GM23338 (cell line): ENCODE results near the gene HNRNPR. TPM values are rescaled to one million over a fixed set of nuclear protein-coding genes. Genes with fewer than 3 reads are reported as not detected.

Source experiments
- ATAC-seq: fragments of 200-7000 bp; cut with Tn5 transposase; 3 replicates; pipeline ENCODE4 v1.9.1; 2020
- DNase-seq: peaks from one replicate; pipeline ENCODE4 v3.0.0-alpha.2; 2015; ENCODE audit warnings: low spot score
- H2AFZ ChIP-seq: fragments of 200-600 bp; sonication (generic); 2 replicates; pipeline ENCODE4 v1.8.0; 2016; ENCODE audit warnings: antibody characterized with exemption, mild to moderate bottlenecking, moderate library complexity
- H3F3A ChIP-seq: fragments of 200-600 bp; sonication (generic); replicated peaks from 2 replicates; pipeline ENCODE4 v1.8.0; 2017; ENCODE audit warnings: antibody characterized with exemption, mixed run types, low read depth
- H3K27ac ChIP-seq: fragments of 200-600 bp; sonication (generic); 2 replicates; pipeline ENCODE4 v1.6.1; 2016; ENCODE audit warnings: low read depth
- H3K27me3 ChIP-seq: fragments of 200-600 bp; sonication (generic); 2 replicates; pipeline ENCODE4 v1.8.0; 2016; ENCODE audit warnings: mild to moderate bottlenecking, mixed run types, moderate library complexity; ENCODE audit not compliant: insufficient read depth
- H3K36me3 ChIP-seq: fragments of 200-600 bp; sonication (generic); 2 replicates; pipeline ENCODE4 v1.8.0; 2016; ENCODE audit warnings: mild to moderate bottlenecking; ENCODE audit not compliant: insufficient read depth
- H3K4me1 ChIP-seq: fragments of 200-600 bp; sonication (generic); 2 replicates; pipeline ENCODE4 v1.8.0; 2016; ENCODE audit warnings: mild to moderate bottlenecking, moderate library complexity; ENCODE audit not compliant: insufficient read depth
- H3K4me2 ChIP-seq: fragments of 200-600 bp; sonication (generic); 2 replicates; pipeline ENCODE4 v1.7.1; 2017; ENCODE audit warnings: mixed run types
- H3K4me3 ChIP-seq: fragments of 200-600 bp; sonication (generic); 2 replicates; pipeline ENCODE4 v1.6.1; 2016; ENCODE audit warnings: mixed run types
- H3K79me2 ChIP-seq: fragments of 200-600 bp; sonication (generic); replicated peaks from 2 replicates; pipeline ENCODE4 v1.8.0; 2017; ENCODE audit warnings: mild to moderate bottlenecking; ENCODE audit not compliant: insufficient read depth
- H3K9me2 ChIP-seq: fragments of 200-600 bp; sonication (generic); 2 replicates; pipeline ENCODE4 v1.8.0; 2017; ENCODE audit not compliant: insufficient read depth
- H4K20me1 ChIP-seq: fragments of 200-600 bp; sonication (generic); replicated peaks from 2 replicates; pipeline ENCODE4 v1.8.0; 2017; ENCODE audit warnings: mild to moderate bottlenecking; ENCODE audit not compliant: insufficient read depth
- H3K27ac Mint-ChIP-seq: 2 replicates; pipeline ENCODE4 v1.8.0; 2020; ENCODE audit warnings: inconsistent platforms, mild to moderate bottlenecking, moderate library complexity, mixed read lengths
- H3K27me3 Mint-ChIP-seq: 3 replicates; pipeline ENCODE4 v1.8.0; 2022; ENCODE audit warnings: low read depth, mild to moderate bottlenecking, moderate library complexity, mixed read lengths, inconsistent platforms; ENCODE audit not compliant: insufficient read depth, poor library complexity
- H3K36me3 Mint-ChIP-seq: 3 replicates; pipeline ENCODE4 v1.8.0; 2021; ENCODE audit warnings: low read depth, mild to moderate bottlenecking, inconsistent platforms, moderate library complexity, mixed read lengths
- H3K4me1 Mint-ChIP-seq: 3 replicates; pipeline ENCODE4 v1.8.0; 2020; ENCODE audit warnings: mild to moderate bottlenecking, inconsistent platforms, mixed read lengths
- H3K4me3 Mint-ChIP-seq: 3 replicates; pipeline ENCODE4 v1.8.0; 2021; ENCODE audit warnings: moderate library complexity, mild to moderate bottlenecking, inconsistent platforms, mixed read lengths
- H3K9me3 Mint-ChIP-seq: 3 replicates; pipeline ENCODE4 v1.8.0; 2020; ENCODE audit warnings: moderate library complexity, mild to moderate bottlenecking, inconsistent platforms, mixed read lengths
- EZH2 ChIP-seq: fragments of 200-600 bp; sonication (generic); IDR thresholded peaks from one replicate; pipeline ENCODE4 v1.8.0; 2017; ENCODE audit warnings: antibody characterized with exemption, mild to moderate bottlenecking, low read depth; ENCODE audit not compliant: unreplicated experiment
- JUNB ChIP-seq: IDR thresholded peaks from one replicate; pipeline ENCODE4 v1.6.1; 2016; ENCODE audit warnings: antibody characterized with exemption; ENCODE audit not compliant: unreplicated experiment
- NANOG ChIP-seq: IDR thresholded peaks from 2 replicates; pipeline ENCODE4 v1.6.1; 2016; ENCODE audit warnings: antibody characterized with exemption, borderline replicate concordance
- POLR2AphosphoS5 ChIP-seq: IDR thresholded peaks from 2 replicates; pipeline ENCODE4 v1.6.1; 2016; ENCODE audit warnings: antibody characterized with exemption, low read depth
- STAT1 ChIP-seq: IDR thresholded peaks from one replicate; pipeline ENCODE4 v1.6.1; 2016; ENCODE audit warnings: antibody characterized with exemption; ENCODE audit not compliant: unreplicated experiment
- ZNF331 ChIP-seq: fragments of 250-450 bp; sonication (Bioruptor Pico); IDR thresholded peaks from 2 replicates; pipeline ENCODE4 v1.5.0; 2020; ENCODE audit warnings: low read depth, mild to moderate bottlenecking, moderate library complexity
- polyA plus RNA-seq: library from polyadenylated mRNA; unstranded; fragments of >200 nt; fragmentation: Nextera tagmentation; extraction: Ambion mirVana; gene quantifications from 2 replicates; pipeline ENCODE4 v1.2.1, GENCODE V29; 2016
- total RNA-seq: library from RNA; depleted of rRNA; stranded (reverse); fragments of >200 nt; shearing (Covaris generic); gene quantifications from 2 replicates; pipeline ENCODE4 v1.2.3, GENCODE V29; 2014
- TF ChIP-seq, protein P1 (sequence below): IDR thresholded peaks from 2 replicates; pipeline ENCODE4 v1.6.1; 2016; ENCODE audit warnings: antibody characterized with exemption
- TF ChIP-seq, protein P2 (sequence below): fragments of 250-450 bp; sonication (Bioruptor Pico); IDR thresholded peaks from 2 replicates; pipeline ENCODE4 v1.5.0; 2020; ENCODE audit warnings: mild to moderate bottlenecking, moderate library complexity

The HNRNPR gene
- total and polyA plus RNA-seq, 2 experiments from 2014 or later = 147 to 200 TPM

DNA sequence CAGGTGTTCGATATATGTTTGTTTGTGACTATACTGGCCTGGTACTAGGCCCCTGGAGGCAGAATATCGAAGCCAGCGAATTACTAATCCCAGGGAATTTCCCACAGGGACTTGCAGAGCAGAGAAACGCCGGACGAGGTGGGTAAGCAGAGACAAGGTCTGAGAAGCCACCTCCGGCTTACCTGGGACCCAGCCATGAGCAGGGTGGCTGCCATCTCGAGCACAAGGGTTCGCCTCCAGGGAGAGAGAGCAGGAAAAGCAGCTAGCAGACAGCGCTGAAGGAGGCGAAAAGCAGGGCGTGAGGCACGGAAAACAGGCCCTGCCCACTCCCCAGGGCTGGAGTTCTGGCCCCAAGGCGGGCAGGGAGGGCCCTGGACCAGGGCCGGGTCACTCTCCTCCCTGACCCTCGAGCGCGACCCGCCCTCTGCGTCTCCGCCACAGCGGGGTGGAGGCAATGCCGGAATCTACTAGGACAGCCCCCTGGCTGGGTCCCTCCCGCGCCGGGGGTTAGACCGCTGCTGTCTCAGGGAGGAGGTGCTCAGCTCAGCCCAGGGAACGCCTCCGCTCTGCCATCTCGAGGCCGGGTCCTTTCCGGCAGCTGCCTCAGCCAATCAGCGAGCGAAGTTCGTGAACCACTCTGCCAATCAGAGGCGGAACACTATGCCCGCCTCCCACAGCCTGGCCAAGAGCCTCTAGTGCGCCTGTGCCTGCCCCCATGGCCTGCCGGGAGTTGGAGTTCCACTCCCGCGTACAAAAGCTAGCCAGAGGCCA, 23.9 kb upstream of the HNRNPR start:
- H3K4me1 Mint-ChIP-seq = peaks cover 29% of the 10 kb centered on the region
- H3K27me3 ChIP-seq = peaks cover 90% of the 10 kb centered on the region
- no peak overlapping the region for H3K27ac ChIP-seq
- ATAC-seq (peak; percentile 88), DNase-seq (peak; percentile 99)
- peak overlapping the region; percentile 95 for H3K27ac Mint-ChIP-seq
- peaks cover 28% of the 10 kb centered on the region for H3K9me3 Mint-ChIP-seq
- H3K27me3 Mint-ChIP-seq = peaks cover 95% of the 10 kb centered on the region
- TF ChIP-seq, protein P1, sequence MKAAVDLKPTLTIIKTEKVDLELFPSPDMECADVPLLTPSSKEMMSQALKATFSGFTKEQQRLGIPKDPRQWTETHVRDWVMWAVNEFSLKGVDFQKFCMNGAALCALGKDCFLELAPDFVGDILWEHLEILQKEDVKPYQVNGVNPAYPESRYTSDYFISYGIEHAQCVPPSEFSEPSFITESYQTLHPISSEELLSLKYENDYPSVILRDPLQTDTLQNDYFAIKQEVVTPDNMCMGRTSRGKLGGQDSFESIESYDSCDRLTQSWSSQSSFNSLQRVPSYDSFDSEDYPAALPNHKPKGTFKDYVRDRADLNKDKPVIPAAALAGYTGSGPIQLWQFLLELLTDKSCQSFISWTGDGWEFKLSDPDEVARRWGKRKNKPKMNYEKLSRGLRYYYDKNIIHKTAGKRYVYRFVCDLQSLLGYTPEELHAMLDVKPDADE = peak; percentile 41; the same call in 1 of the 2 replicates
- TF ChIP-seq NANOG = no peak
- TF ChIP-seq, protein P2, sequence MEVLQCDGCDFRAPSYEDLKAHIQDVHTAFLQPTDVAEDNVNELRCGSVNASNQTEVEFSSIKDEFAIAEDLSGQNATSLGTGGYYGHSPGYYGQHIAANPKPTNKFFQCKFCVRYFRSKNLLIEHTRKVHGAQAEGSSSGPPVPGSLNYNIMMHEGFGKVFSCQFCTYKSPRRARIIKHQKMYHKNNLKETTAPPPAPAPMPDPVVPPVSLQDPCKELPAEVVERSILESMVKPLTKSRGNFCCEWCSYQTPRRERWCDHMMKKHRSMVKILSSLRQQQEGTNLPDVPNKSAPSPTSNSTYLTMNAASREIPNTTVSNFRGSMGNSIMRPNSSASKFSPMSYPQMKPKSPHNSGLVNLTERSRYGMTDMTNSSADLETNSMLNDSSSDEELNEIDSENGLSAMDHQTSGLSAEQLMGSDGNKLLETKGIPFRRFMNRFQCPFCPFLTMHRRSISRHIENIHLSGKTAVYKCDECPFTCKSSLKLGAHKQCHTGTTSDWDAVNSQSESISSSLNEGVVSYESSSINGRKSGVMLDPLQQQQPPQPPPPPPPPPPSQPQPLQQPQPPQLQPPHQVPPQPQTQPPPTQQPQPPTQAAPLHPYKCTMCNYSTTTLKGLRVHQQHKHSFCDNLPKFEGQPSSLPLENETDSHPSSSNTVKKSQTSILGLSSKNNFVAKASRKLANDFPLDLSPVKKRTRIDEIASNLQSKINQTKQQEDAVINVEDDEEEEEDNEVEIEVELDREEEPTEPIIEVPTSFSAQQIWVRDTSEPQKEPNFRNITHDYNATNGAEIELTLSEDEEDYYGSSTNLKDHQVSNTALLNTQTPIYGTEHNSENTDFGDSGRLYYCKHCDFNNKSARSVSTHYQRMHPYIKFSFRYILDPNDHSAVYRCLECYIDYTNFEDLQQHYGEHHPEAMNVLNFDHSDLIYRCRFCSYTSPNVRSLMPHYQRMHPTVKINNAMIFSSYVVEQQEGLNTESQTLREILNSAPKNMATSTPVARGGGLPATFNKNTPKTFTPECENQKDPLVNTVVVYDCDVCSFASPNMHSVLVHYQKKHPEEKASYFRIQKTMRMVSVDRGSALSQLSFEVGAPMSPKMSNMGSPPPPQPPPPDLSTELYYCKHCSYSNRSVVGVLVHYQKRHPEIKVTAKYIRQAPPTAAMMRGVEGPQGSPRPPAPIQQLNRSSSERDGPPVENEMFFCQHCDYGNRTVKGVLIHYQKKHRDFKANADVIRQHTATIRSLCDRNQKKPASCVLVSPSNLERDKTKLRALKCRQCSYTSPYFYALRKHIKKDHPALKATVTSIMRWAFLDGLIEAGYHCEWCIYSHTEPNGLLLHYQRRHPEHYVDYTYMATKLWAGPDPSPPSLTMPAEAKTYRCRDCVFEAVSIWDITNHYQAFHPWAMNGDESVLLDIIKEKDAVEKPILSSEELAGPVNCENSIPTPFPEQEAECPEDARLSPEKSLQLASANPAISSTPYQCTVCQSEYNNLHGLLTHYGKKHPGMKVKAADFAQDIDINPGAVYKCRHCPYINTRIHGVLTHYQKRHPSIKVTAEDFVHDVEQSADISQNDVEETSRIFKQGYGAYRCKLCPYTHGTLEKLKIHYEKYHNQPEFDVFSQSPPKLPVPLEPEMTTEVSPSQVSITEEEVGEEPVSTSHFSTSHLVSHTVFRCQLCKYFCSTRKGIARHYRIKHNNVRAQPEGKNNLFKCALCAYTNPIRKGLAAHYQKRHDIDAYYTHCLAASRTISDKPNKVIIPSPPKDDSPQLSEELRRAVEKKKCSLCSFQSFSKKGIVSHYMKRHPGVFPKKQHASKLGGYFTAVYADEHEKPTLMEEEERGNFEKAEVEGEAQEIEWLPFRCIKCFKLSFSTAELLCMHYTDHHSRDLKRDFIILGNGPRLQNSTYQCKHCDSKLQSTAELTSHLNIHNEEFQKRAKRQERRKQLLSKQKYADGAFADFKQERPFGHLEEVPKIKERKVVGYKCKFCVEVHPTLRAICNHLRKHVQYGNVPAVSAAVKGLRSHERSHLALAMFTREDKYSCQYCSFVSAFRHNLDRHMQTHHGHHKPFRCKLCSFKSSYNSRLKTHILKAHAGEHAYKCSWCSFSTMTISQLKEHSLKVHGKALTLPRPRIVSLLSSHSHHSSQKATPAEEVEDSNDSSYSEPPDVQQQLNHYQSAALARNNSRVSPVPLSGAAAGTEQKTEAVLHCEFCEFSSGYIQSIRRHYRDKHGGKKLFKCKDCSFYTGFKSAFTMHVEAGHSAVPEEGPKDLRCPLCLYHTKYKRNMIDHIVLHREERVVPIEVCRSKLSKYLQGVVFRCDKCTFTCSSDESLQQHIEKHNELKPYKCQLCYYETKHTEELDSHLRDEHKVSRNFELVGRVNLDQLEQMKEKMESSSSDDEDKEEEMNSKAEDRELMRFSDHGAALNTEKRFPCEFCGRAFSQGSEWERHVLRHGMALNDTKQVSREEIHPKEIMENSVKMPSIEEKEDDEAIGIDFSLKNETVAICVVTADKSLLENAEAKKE (CRISPR knock-in tag) = no peak
- TF ChIP-seq JUNB = no peak
- TF ChIP-seq EZH2 = no peak
- peak; percentile 37 for TF ChIP-seq POLR2AphosphoS5
- no peak for TF ChIP-seq STAT1
- TF ChIP-seq ZNF331 (CRISPR knock-in tag) = no peak
- peaks cover 20% of the 10 kb centered on the region; the same call in 1 of the 2 replicates for H3F3A ChIP-seq
- H3K4me3 ChIP-seq = peak overlapping the region; percentile 93
- H3K4me3 Mint-ChIP-seq = peak overlapping the region; percentile 89
- H4K20me1 ChIP-seq = peaks cover 34% of the 10 kb centered on the region
- no peaks in the 10 kb centered on the region for H3K79me2 ChIP-seq
- H3K4me2 ChIP-seq = peak overlapping the region; percentile 98
- H3K36me3 ChIP-seq = 0 out of 2 replicates have a peak, but pooled peaks cover 6% of the 10 kb centered on the region
- peaks cover 18% of the 10 kb centered on the region for H3K4me1 ChIP-seq
- peak overlapping the region; percentile 99 for H2AFZ ChIP-seq
- H3K36me3 Mint-ChIP-seq = peaks cover 17% of the 10 kb centered on the region
- H3K9me2 ChIP-seq = no peaks in the 10 kb centered on the region
